Measurements from ENCODE around the gene ITGA5.

ITGA5 gene

GRCh38 chr12:54393743-54394142, 25.3 kb downstream of the ITGA5 start:
- TF ChIP-seq CTCF (IDR thresholded peaks at IDR 0.05; ENCODE audit: low read depth, low read length) = no peak
- H3K4me3 ChIP-seq (ENCODE audit: low read depth, low read length) = no peak overlapping the region

- no peak overlapping the region for H3K4me3 ChIP-seq (ENCODE audit: low read depth, low read length)
- no peak for TF ChIP-seq CTCF (IDR thresholded peaks at IDR 0.05; ENCODE audit: low read depth, low read length)
Measured at GRCh38 chr12:54393207-54393609, 25.9 kb downstream of the ITGA5 start.

- TF ChIP-seq CTCF (IDR thresholded peaks at IDR 0.05; ENCODE audit: low read depth, low read length) = no peak
- no peak overlapping the region for H3K4me3 ChIP-seq (ENCODE audit: low read depth, low read length)
Measured at GRCh38 chr12:54392485-54393206, 26.4 kb downstream of the ITGA5 start.

- no peak for TF ChIP-seq CTCF (IDR thresholded peaks at IDR 0.05; ENCODE audit: low read depth, low read length)
- no peak overlapping the region for H3K4me3 ChIP-seq (ENCODE audit: low read depth, low read length)
Measured at GRCh38 chr12:54390668-54391551, 28.2 kb downstream of the ITGA5 start.

- TF ChIP-seq CTCF (IDR thresholded peaks at IDR 0.05; ENCODE audit: low read depth, low read length) = no peak
- H3K4me3 ChIP-seq (ENCODE audit: low read depth, low read length) = no peak overlapping the region
Measured at GRCh38 chr12:54390176-54390667, 28.8 kb downstream of the ITGA5 start.

GRCh38 chr12:54389607-54390175, 29.4 kb downstream of the ITGA5 start:
- no peak overlapping the region for H3K4me3 ChIP-seq (ENCODE audit: low read depth, low read length)
- TF ChIP-seq CTCF (IDR thresholded peaks at IDR 0.05; ENCODE audit: low read depth, low read length) = no peak

Data from WI38 (cell line).